Vagina (tissue), 2 donors: ENCODE data around the gene SETD1B. TPM values are rescaled to one million over a fixed set of nuclear protein-coding genes. Genes with fewer than 3 reads are reported as not detected.
A peak's percentile ranks its signal among the peaks of the same experiment; 100 is the strongest.

Source experiments
- DNase-seq, 2 donors: peaks; one replicate each; pipeline ENCODE4 v3.0.0-alpha.2; 2017; ENCODE audit errors: extremely low spot score in 2 of 2
- H3K27ac ChIP-seq: fragments of 200-600 bp; sonication (generic); one replicate; pipeline ENCODE4 v1.5.1; 2019
- H3K27me3 ChIP-seq: fragments of 200-600 bp; sonication (generic); one replicate; pipeline ENCODE4 v1.5.1; 2019
- H3K36me3 ChIP-seq, 2 donors: fragments of 200-600 bp; sonication (generic); one replicate each; pipeline ENCODE4 v1.5.1; 2017 to 2019
- H3K4me1 ChIP-seq: fragments of 200-600 bp; sonication (generic); one replicate; pipeline ENCODE4 v1.5.1; 2019
- H3K4me3 ChIP-seq, 2 donors: fragments of 200-600 bp; sonication (generic); 1 replicate in 1 of 2; 2 replicates in 1 of 2; pipeline ENCODE4 v1.5.1; 2016 to 2019
- H3K9me3 ChIP-seq: fragments of 200-600 bp; sonication (generic); one replicate; pipeline ENCODE4 v1.5.1; 2019
- POLR2A ChIP-seq, 2 donors: fragments of 450-650 bp; IDR thresholded peaks; one replicate each; pipeline ENCODE4 v1.6.1; 2017; ENCODE audit warnings: antibody characterized with exemption in 2 of 2, mild to moderate bottlenecking in 2 of 2, moderate library complexity in 2 of 2
- POLR2AphosphoS5 ChIP-seq, 2 donors: sonication (generic); formaldehyde crosslinking; IDR thresholded peaks; one replicate each; pipeline ENCODE4 v1.9.0; 2017; ENCODE audit warnings: antibody characterized with exemption in 2 of 2, mild to moderate bottlenecking in 2 of 2, low read depth in 1 of 2; ENCODE audit not compliant: insufficient read depth in 1 of 2
- intact Hi-C: fragments of 100-400 bp; cut with DNase I; formaldehyde crosslinking; loops from one replicate; pipeline ENCODE4 v1.15.1; 2023
- total RNA-seq: library from RNA; depleted of rRNA; stranded (reverse); fragments of >200 nt; gene quantifications from one replicate; pipeline ENCODE4 v1.2.3, GENCODE V29; 2016
- TF ChIP-seq, protein P1 (sequence below), 3 experiments: fragments of 450-650 bp in 2 of 3; fragments of 200-600 bp in 1 of 3; sonication (generic) in 1 of 3; IDR thresholded peaks; one replicate each; pipeline ENCODE4 v1.5.1; 2017 to 2019; ENCODE audit warnings: antibody characterized with exemption in 3 of 3, mild to moderate bottlenecking in 2 of 3, moderate library complexity in 2 of 3

Gene SETD1B
- total RNA-seq, 1 donor from 2014 or later = 10.6 TPM

DNA sequence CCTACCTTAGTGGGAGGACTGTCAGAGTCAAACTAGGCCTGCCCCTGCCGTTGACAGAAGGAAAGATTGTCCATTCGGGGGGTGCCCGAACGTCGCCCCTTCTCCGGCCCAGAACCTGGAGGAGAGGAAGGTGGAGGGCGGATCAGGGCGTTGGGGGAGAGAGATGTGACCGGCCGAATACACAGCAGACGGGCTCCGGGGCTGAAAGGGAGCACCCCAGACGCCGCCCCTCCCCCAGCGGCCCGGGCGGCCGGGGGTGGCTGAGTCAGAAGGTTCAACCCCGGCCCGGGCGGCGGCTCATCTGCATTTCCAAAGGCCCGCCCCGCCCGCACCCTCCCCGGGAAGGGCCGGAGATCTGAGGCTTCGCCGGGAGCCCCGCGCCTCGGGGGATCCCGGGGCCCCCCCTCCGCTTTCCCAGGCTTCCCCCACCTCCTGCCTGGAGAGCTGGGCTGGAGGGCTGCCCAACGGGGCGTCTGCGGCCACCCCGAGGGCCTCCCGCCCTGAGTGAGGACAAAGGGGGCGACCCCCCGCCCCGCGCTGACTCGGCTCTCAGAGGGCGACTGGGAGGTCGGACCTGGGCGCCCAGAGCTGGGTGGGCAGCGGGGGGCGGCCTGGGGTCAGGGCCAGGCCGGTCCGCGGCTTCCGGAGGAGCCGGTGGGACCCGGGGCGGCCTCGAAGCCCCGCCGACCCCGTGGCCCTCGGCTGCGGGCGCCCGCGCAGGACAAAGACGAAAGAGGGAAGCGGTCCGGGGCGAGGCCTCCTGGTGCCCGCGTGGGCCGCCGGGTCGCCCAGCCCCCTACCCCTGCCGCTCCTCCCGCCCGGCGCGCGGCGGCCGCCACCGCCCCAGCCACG is 3.7 kb upstream of the SETD1B start:
- intact Hi-C loops = loop anchor here (5.0 kb wide), 1 partner anchor 87 kb away; the partner anchor contains the start of gene PSMD9
- peak in 1 of 2 donors; percentile 94 for DNase-seq
- Histone ChIP-seq H3K4me3 (peak overlapping the region; percentile 58 to 87), H3K9me3 (no peaks in the 10 kb centered on the region), H3K36me3 (peaks cover 0 to 11% of the 10 kb centered on the region in 2 donors), H3K4me1 (peaks cover 58% of the 10 kb centered on the region), H3K27ac (peak overlapping the region; percentile 100), H3K27me3 (no peaks in the 10 kb centered on the region)
- TF ChIP-seq POLR2AphosphoS5 (IDR thresholded peaks at IDR 0.05; ENCODE audit: insufficient read depth in 1 of 2, low read depth in 1 of 2) = peak; percentile 37 to 90
- TF ChIP-seq POLR2A (IDR thresholded peaks at IDR 0.05) = peak in 1 of 2 donors; percentile 79
- TF ChIP-seq, protein P1, sequence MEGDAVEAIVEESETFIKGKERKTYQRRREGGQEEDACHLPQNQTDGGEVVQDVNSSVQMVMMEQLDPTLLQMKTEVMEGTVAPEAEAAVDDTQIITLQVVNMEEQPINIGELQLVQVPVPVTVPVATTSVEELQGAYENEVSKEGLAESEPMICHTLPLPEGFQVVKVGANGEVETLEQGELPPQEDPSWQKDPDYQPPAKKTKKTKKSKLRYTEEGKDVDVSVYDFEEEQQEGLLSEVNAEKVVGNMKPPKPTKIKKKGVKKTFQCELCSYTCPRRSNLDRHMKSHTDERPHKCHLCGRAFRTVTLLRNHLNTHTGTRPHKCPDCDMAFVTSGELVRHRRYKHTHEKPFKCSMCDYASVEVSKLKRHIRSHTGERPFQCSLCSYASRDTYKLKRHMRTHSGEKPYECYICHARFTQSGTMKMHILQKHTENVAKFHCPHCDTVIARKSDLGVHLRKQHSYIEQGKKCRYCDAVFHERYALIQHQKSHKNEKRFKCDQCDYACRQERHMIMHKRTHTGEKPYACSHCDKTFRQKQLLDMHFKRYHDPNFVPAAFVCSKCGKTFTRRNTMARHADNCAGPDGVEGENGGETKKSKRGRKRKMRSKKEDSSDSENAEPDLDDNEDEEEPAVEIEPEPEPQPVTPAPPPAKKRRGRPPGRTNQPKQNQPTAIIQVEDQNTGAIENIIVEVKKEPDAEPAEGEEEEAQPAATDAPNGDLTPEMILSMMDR (IDR thresholded peaks at IDR 0.05) = peak in 1 of 3 experiments; percentile 12

DNA sequence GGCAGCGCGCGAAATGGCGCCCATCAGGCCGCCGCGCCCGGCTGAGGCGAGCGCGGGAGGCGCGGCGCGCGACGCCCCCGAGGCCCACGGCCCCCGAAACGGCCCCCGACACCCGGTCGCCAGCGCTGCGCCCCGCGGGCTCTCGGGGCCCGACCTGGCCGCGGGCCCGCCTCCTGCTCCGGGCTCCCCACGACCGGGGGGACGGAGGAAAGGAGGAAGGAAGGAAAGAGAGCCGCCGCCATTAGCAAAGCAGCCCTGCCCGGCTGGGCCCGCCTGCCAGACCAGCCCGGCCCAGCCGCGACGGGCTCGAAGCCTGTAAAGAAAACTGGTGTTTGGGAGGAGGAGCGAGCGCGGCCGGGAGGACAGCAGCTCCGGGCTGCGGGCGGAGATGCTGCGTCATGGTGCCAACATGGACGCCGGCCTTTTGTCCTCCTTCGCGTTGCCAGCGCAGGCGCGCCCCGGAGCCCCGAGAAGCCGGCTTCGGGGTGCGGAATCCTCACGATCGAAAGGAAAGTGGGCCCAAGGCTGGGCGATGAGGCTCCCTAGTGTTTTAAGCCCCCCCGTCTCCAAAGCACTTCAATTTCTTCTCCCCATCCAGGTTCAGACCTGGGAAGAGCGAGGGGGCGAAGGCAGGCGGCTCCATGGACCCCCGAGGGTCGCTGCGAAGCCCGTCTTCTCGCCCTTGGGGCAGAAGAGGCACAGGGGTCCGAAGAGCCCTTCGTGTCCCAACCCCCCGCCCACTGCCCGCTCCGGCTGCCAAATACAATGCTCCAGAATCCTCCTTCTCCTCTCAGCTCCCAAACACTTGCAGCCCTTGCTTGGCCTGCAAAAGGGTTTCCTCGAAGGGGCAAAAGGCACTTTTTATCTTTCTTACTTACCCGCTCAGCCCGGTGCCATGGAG is 2.9 kb upstream of the SETD1B start:
- intact Hi-C loops = no loop called here
- TF ChIP-seq POLR2AphosphoS5 (IDR thresholded peaks at IDR 0.05; ENCODE audit: insufficient read depth in 1 of 2, low read depth in 1 of 2) (peak in 1 of 2 donors; percentile 73), POLR2A (IDR thresholded peaks at IDR 0.05) (peak in 1 of 2 donors; percentile 27)
- TF ChIP-seq, protein P1 (IDR thresholded peaks at IDR 0.05) = no peak
- no peak for DNase-seq
- Histone ChIP-seq H3K27ac (peak overlapping the region; percentile 100), H3K4me3 (peak overlapping the region; percentile 58 to 87), H3K27me3 (no peaks in the 10 kb centered on the region), H3K9me3 (no peaks in the 10 kb centered on the region), H3K4me1 (peaks cover 58% of the 10 kb centered on the region), H3K36me3 (peaks cover 0 to 6% of the 10 kb centered on the region in 2 donors)

DNA sequence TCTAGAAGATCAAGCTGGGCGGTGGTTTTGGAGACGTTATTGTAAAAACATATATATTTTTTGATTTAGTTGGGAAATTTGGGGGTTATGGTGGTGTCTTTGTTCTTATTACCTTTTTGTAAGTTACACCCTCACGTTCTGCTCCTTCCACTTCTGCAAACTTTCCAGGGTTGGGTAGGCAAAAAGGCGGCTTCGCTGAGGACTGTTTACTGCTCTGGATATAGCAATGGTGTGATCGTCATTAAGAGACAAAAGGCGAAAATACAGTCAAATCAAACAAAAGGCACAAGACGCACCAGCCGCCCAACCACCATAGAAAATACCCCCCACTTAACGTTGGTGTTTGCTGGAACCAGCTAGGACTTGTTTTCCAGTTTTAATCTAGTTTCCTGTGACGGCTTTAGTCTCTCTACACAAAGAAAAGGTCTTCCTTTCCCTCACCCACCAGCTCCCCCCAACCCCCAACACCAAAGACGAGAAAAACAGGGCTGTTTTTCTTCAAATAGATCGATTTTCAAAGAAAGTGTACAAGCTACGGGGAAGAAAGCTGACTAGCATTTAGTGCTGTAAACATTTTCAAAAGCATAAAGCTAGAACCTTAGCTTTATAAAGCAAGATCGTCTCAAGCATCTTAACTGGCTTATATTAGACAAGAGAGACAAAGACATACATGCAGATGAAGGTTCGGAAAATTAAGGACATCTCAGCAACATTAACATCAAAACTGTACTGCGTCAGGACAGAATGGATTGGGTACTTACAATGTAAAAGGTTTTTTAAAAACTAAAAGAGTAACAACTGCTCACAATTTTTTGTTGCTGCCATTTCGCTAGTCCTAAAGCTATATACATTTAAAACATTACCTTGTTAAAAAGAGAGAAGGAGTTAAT is 2.0 kb upstream of the SETD1B start:
- intact Hi-C loops = no loop called here

DNA sequence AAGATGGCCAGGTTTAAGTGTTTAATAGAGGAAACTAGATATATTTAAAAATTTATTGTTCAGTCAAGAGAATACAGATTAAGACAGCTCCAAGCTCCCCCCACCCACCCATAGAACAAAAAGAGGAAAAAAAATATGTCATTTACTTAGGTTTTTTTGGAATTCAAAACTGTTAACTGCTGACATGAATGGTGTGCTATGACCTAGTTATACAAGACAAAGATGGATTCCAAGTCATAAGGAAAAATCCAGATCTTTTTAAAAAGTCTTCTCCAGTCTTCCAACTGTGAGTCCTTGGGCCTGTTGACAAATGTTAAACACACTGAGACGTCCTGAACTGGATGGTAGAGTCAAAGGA is 1.3 kb upstream of the SETD1B start:
- Histone ChIP-seq H3K27ac (peak overlapping the region; percentile 100), H3K4me3 (peak overlapping the region; percentile 58 to 87), H3K9me3 (no peaks in the 10 kb centered on the region), H3K27me3 (no peaks in the 10 kb centered on the region), H3K4me1 (peaks cover 59% of the 10 kb centered on the region), H3K36me3 (no peaks in the 10 kb centered on the region)
- intact Hi-C loops = no loop called here
- no peak for DNase-seq
- TF ChIP-seq POLR2AphosphoS5 (IDR thresholded peaks at IDR 0.05; ENCODE audit: insufficient read depth in 1 of 2, low read depth in 1 of 2) (no peak), POLR2A (IDR thresholded peaks at IDR 0.05) (no peak)
- TF ChIP-seq, protein P1 (IDR thresholded peaks at IDR 0.05) = no peak

More for the DNA sequence above, 2.0 kb upstream of the SETD1B start:
- H3K36me3 ChIP-seq = no peaks in the 10 kb centered on the region
- TF ChIP-seq, protein P1 (IDR thresholded peaks at IDR 0.05) = no peak
- TF ChIP-seq POLR2AphosphoS5 (IDR thresholded peaks at IDR 0.05; ENCODE audit: insufficient read depth in 1 of 2, low read depth in 1 of 2) (no peak), POLR2A (IDR thresholded peaks at IDR 0.05) (no peak)
- DNase-seq = no peak
- peak overlapping the region; percentile 100 for H3K27ac ChIP-seq
- peaks cover 58% of the 10 kb centered on the region for H3K4me1 ChIP-seq
- H3K4me3 ChIP-seq = peak overlapping the region; percentile 58 to 87
- H3K27me3 ChIP-seq = no peaks in the 10 kb centered on the region
- H3K9me3 ChIP-seq = no peaks in the 10 kb centered on the region
